SK-N-SH (cell line): ENCODE data around the gene ARHGAP1. TPM values are rescaled to one million over a fixed set of nuclear protein-coding genes. Genes with fewer than 3 reads are reported as not detected.

Experiments used
- CTCF ChIA-PET: fragments of 300-600, 350-600 bp; formaldehyde crosslinking; extraction: SDS; loops from one replicate; lab custom pipeline; 2021; lab: Yijun Ruan, JAX
- POLR2A ChIA-PET: fragments of 350-600 bp; sonication (Branson Sonifier 250); formaldehyde crosslinking; extraction: SDS; loops from one replicate; lab custom pipeline; 2020; ENCODE audit warnings: antibody characterized with exemption, inconsistent platforms; lab: Yijun Ruan, JAX
- DNase-seq: peaks from one replicate; pipeline ENCODE4 v3.0.0; 2012
- H2AFZ ChIP-seq: fragments of 200-600 bp; sonication (generic); 2 replicates; pipeline ENCODE4 v1.8.1; 2016; ENCODE audit warnings: antibody characterized with exemption, mild to moderate bottlenecking, low read depth
- H3F3A ChIP-seq: fragments of 200-600 bp; sonication (generic); replicated peaks from 2 replicates; pipeline ENCODE3; 2016; ENCODE audit warnings: antibody characterized with exemption, mild to moderate bottlenecking; ENCODE audit not compliant: insufficient read depth
- H3K27ac ChIP-seq, 2 experiments: fragments of 200-500 bp in 1 of 2; fragments of 200-600 bp in 1 of 2; sonication (Bioruptor generic) in 1 of 2; sonication (generic), shearing (Covaris generic) in 1 of 2; 2 replicates each; pipeline versions ENCODE4 v1.5.1 to v1.6.1; 2014 to 2016; ENCODE audit warnings: low read depth in 2 of 2, inconsistent platforms in 1 of 2, low read length in 1 of 2, mild to moderate bottlenecking in 1 of 2, mixed read lengths in 1 of 2
- H3K27me3 ChIP-seq: fragments of 200-600 bp; sonication (generic), shearing (Covaris generic); 2 replicates; pipeline ENCODE4 v1.6.1; 2016; ENCODE audit warnings: mixed run types; ENCODE audit not compliant: insufficient read depth
- H3K36me3 ChIP-seq, 2 experiments: fragments of 200-500 bp in 1 of 2; fragments of 200-600 bp in 1 of 2; sonication (Bioruptor generic) in 1 of 2; sonication (generic) in 1 of 2; replicated peaks in 1 of 2; 2 replicates each; pipeline versions ENCODE3 to v1.5.1; 2014 to 2016; ENCODE audit warnings: low read length in 1 of 2, mild to moderate bottlenecking in 1 of 2; ENCODE audit not compliant: insufficient read depth in 2 of 2, control insufficient read depth in 1 of 2
- H3K4me1 ChIP-seq, 2 experiments: fragments of 200-500 bp in 1 of 2; fragments of 200-600 bp in 1 of 2; sonication (Bioruptor generic) in 1 of 2; sonication (generic), shearing (Covaris generic) in 1 of 2; 2 replicates each; pipeline versions ENCODE4 v1.5.1 to v1.6.1; 2014 to 2016; ENCODE audit warnings: low read depth in 1 of 2, low read length in 1 of 2, mixed run types in 1 of 2; ENCODE audit not compliant: insufficient read depth in 2 of 2, control insufficient read depth in 1 of 2
- H3K4me2 ChIP-seq: fragments of 200-600 bp; sonication (generic), shearing (Covaris generic); 2 replicates; pipeline ENCODE4 v1.6.1; 2017; ENCODE audit warnings: mixed run types
- H3K4me3 ChIP-seq, 2 experiments: fragments of 200-500 bp in 1 of 2; fragments of 200-600 bp in 1 of 2; sonication (Bioruptor generic) in 1 of 2; sonication (generic), shearing (Covaris generic) in 1 of 2; 2 replicates each; pipeline versions ENCODE4 v1.5.1 to v1.8.1; 2014 to 2016; ENCODE audit warnings: low read depth in 2 of 2, inconsistent platforms in 1 of 2, low read length in 1 of 2, mild to moderate bottlenecking in 1 of 2, mixed read lengths in 1 of 2, moderate library complexity in 1 of 2
- H3K79me2 ChIP-seq: fragments of 200-600 bp; sonication (generic); 2 replicates; pipeline ENCODE4 v1.8.1; 2017; ENCODE audit warnings: mild to moderate bottlenecking; ENCODE audit not compliant: insufficient read depth
- H3K9ac ChIP-seq: fragments of 200-600 bp; sonication (generic); 2 replicates; pipeline ENCODE4 v1.6.1; 2017; ENCODE audit warnings: mixed run types
- H3K9me2 ChIP-seq: fragments of 200-600 bp; sonication (generic); 2 replicates; pipeline ENCODE4 v1.6.1; 2017; ENCODE audit warnings: mixed run types
- H3K9me3 ChIP-seq: fragments of 200-600 bp; sonication (generic); 2 replicates; pipeline ENCODE4 v1.6.1; 2017; ENCODE audit warnings: mixed run types, mild to moderate bottlenecking, moderate library complexity
- H4K20me1 ChIP-seq: fragments of 200-600 bp; sonication (generic); 2 replicates; pipeline ENCODE4 v1.6.1; 2017; ENCODE audit warnings: mild to moderate bottlenecking, mixed run types; ENCODE audit not compliant: insufficient read depth
- ELF1 ChIP-seq: IDR thresholded peaks from 2 replicates; pipeline ENCODE4 v1.4.0; 2012
- FOXM1 ChIP-seq: IDR thresholded peaks from 2 replicates; pipeline ENCODE4 v1.4.0; 2012; ENCODE audit warnings: low read depth, mild to moderate bottlenecking
- GABPA ChIP-seq: IDR thresholded peaks from 2 replicates; pipeline ENCODE4 v1.4.0; 2012; ENCODE audit warnings: low read depth, mild to moderate bottlenecking
- MEF2A ChIP-seq: IDR thresholded peaks from 2 replicates; pipeline ENCODE4 v1.4.0; 2012; ENCODE audit warnings: low read depth, borderline replicate concordance
- MXI1 ChIP-seq: IDR thresholded peaks from 2 replicates; pipeline ENCODE4 v1.6.1; 2012; ENCODE audit warnings: mild to moderate bottlenecking, low read depth, low read length, improper control_type of control experiment
- NRF1 ChIP-seq: IDR thresholded peaks from 2 replicates; pipeline ENCODE4 v1.6.1; 2012; ENCODE audit warnings: low read depth, mild to moderate bottlenecking, low read length
- POLR2AphosphoS5 ChIP-seq: IDR thresholded peaks from 2 replicates; pipeline ENCODE4 v1.6.1; 2012; ENCODE audit warnings: low read depth, low read length
- RAD21 ChIP-seq: IDR thresholded peaks from 2 replicates; pipeline ENCODE4 v1.6.1; 2012; ENCODE audit warnings: mild to moderate bottlenecking, low read length
- RCOR1 ChIP-seq: fragments of 150-350 bp; IDR thresholded peaks from 2 replicates; pipeline ENCODE4 v1.6.1; 2017; ENCODE audit warnings: antibody characterized with exemption, low read length
- RFX5 ChIP-seq: IDR thresholded peaks from 2 replicates; pipeline ENCODE4 v1.6.1; 2012; ENCODE audit warnings: mild to moderate bottlenecking, improper control_type of control experiment, low read length
- RXRA ChIP-seq: IDR thresholded peaks from 2 replicates; pipeline ENCODE4 v1.4.0; 2012; ENCODE audit warnings: low read depth, mild to moderate bottlenecking, borderline replicate concordance
- SMC3 ChIP-seq: IDR thresholded peaks from 2 replicates; pipeline ENCODE4 v1.6.1; 2012; ENCODE audit warnings: low read depth, low read length, improper control_type of control experiment
- TCF12 ChIP-seq: IDR thresholded peaks from 2 replicates; pipeline ENCODE4 v1.4.0; 2012
- YY1 ChIP-seq: IDR thresholded peaks from 2 replicates; pipeline ENCODE4 v1.4.0; 2012; ENCODE audit warnings: low read depth, mild to moderate bottlenecking
- WGBS: methylation state at CpG from one replicate; pipeline ENCODE4 v1.1.6; 2017; ENCODE audit warnings: low lambda C conversion rate; 5-methylcytosine and 5-hydroxymethylcytosine counted together
- polyA plus RNA-seq, 3 experiments: library from polyadenylated mRNA; depleted of rRNA; stranded (reverse); fragments of >200 nt; gene quantifications; 2 replicates each; pipeline ENCODE4 v1.2.3, GENCODE V29; 2012
- TF ChIP-seq, protein P1 (sequence below): fragments of 150-350 bp; IDR thresholded peaks from 2 replicates; pipeline ENCODE4 v1.6.1; 2017; ENCODE audit warnings: antibody characterized with exemption, low read length, low read depth, borderline replicate concordance
- TF ChIP-seq, protein P2 (sequence below): IDR thresholded peaks from 2 replicates; pipeline ENCODE4 v1.4.0; 2012; ENCODE audit warnings: low read depth, borderline replicate concordance
- TF ChIP-seq, protein P3 (sequence below): IDR thresholded peaks from 2 replicates; pipeline ENCODE4 v1.4.0; 2012; ENCODE audit warnings: low read depth

Gene ARHGAP1
- polyA plus RNA-seq, 1 of the 3 experiments (the other 2 are of a cell fraction) = 27.1 TPM

DNA sequence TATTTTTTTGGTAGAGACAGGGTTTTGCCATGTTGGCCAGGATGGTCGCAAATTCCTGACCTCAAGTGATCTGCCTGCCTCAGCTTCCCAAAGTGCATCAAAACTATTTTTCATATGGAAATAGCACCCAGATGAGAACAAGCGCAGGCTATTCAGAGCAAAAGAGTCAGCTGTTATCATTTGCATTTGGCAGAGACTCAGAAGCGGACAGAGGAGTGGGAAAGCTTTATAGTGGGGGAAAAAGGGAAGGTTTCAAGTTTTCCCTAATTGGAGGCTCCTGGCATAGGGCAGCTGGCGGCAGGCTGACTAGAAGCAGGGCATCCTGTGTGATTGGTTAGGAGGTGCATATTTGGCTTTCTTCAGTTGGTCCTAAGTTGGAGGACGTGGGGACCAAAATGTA lies 62.9 kb downstream of the ARHGAP1 start:
- DNase-seq = no peak
- Histone ChIP-seq H3K9me3 (no peaks in the 10 kb centered on the region), H3K4me3 (no peak overlapping the region), H3K9me2 (no peaks in the 10 kb centered on the region), H3K27me3 (no peaks in the 10 kb centered on the region), H3K79me2 (peaks cover 23% of the 10 kb centered on the region), H3F3A (peaks cover 5% of the 10 kb centered on the region), H3K4me2 (no peak overlapping the region), H3K4me1 (no peaks in the 10 kb centered on the region), H3K36me3 (peaks cover 0 to 19% of the 10 kb centered on the region in 2 experiments), H4K20me1 (no peaks in the 10 kb centered on the region)
- 94% methylated on average over 5 of the region's 5 CpGs for WGBS
- ChIA-PET POLR2A (no interaction called here), CTCF (interaction anchor here (1.3 to 1.4 kb wide), 2 partner anchors 20 to 248 kb away, joined by 3 to 4 read pairs; no protein-coding TSS in a partner anchor)
- TF ChIP-seq RXRA = no peak
- TF ChIP-seq MEF2A = no peak
- no peak for TF ChIP-seq GABPA
- TF ChIP-seq, protein P1, sequence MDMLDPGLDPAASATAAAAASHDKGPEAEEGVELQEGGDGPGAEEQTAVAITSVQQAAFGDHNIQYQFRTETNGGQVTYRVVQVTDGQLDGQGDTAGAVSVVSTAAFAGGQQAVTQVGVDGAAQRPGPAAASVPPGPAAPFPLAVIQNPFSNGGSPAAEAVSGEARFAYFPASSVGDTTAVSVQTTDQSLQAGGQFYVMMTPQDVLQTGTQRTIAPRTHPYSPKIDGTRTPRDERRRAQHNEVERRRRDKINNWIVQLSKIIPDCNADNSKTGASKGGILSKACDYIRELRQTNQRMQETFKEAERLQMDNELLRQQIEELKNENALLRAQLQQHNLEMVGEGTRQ = no peak
- TF ChIP-seq, protein P2, sequence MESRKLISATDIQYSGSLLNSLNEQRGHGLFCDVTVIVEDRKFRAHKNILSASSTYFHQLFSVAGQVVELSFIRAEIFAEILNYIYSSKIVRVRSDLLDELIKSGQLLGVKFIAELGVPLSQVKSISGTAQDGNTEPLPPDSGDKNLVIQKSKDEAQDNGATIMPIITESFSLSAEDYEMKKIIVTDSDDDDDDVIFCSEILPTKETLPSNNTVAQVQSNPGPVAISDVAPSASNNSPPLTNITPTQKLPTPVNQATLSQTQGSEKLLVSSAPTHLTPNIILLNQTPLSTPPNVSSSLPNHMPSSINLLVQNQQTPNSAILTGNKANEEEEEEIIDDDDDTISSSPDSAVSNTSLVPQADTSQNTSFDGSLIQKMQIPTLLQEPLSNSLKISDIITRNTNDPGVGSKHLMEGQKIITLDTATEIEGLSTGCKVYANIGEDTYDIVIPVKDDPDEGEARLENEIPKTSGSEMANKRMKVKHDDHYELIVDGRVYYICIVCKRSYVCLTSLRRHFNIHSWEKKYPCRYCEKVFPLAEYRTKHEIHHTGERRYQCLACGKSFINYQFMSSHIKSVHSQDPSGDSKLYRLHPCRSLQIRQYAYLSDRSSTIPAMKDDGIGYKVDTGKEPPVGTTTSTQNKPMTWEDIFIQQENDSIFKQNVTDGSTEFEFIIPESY = no peak
- TF ChIP-seq RCOR1 = no peak
- no peak for TF ChIP-seq RAD21
- TF ChIP-seq MXI1 = no peak
- TF ChIP-seq, all 33 proteins: peak for 0
- H3K9ac ChIP-seq = no peak overlapping the region
- H3K27ac ChIP-seq = no peak overlapping the region
- H2AFZ ChIP-seq = no peak overlapping the region

DNA sequence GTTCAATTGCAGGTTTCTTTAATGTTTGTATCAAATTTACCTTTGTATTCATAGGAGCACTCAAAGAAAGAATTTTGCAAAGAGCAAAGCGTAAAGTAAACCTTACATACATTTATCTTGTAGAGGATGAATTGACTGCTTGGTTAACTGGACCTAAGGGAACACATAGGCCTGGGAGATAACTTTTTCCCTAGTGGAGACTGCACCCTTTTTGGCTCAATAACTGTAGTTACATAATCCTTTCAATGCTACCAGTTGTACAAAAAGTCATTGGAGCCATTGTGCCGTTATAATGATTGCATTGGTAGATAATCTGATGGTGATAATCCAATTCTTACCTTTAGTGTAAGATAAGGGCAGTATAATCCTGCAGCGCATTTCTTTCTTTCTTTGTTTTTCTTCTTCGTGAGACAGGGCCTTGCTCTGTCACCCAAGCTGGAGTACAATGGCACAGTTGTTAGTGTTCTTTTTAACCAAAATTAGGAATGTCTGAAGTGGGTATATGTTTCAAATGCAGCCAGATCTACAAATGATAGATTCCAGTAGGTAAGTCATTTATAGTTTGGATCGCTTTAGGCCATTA lies 64.8 kb downstream of the ARHGAP1 start:
- H3F3A ChIP-seq = peaks cover 5% of the 10 kb centered on the region
- CTCF ChIA-PET = interaction anchor here (0.6 kb wide), 1 partner anchor 246 kb away, joined by 3 read pairs; no protein-coding TSS in a partner anchor
- peaks cover 24% of the 10 kb centered on the region for H3K79me2 ChIP-seq
- no peak overlapping the region for H3K4me3 ChIP-seq
- H3K27me3 ChIP-seq = no peaks in the 10 kb centered on the region
- no peak overlapping the region for H3K4me2 ChIP-seq
- H4K20me1 ChIP-seq = no peaks in the 10 kb centered on the region
- H3K9me3 ChIP-seq = no peaks in the 10 kb centered on the region
- 89% methylated on average over 5 of the region's 5 CpGs for WGBS
- H3K9me2 ChIP-seq = no peaks in the 10 kb centered on the region
- peaks cover 9 to 30% of the 10 kb centered on the region in 2 experiments for H3K36me3 ChIP-seq
- H3K4me1 ChIP-seq = no peaks in the 10 kb centered on the region
- POLR2A ChIA-PET = no interaction called here
- no peak overlapping the region for H3K27ac ChIP-seq
- no peak overlapping the region for H2AFZ ChIP-seq
- TF ChIP-seq, protein P3, sequence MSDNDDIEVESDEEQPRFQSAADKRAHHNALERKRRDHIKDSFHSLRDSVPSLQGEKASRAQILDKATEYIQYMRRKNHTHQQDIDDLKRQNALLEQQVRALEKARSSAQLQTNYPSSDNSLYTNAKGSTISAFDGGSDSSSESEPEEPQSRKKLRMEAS = no peak
- TF ChIP-seq RFX5 (no peak), POLR2AphosphoS5 (no peak), SMC3 (no peak), NRF1 (no peak), ELF1 (no peak), FOXM1 (no peak), TCF12 (no peak), YY1 (no peak)
- DNase-seq = no peak
- no peak overlapping the region for H3K9ac ChIP-seq
